ENCODE data around the gene BTG3.

BTG3 gene

DNA sequence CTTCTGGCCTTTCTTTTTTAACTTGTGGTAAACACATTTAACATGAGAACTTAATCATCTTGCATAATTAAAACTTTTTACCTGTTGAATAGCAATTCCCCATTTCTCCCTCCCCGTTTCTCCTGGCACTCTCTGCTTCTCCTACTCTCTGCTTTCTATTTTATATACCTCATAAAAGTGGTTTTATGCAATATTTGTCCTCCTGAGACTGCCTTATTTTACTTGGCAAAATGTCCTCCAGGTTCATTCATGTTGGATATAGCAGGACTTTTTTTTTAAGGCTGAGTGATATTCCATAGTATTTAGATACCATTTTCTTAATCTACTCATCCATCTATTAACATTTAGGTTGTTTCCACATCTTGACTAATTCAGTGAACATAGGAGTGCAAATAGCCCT, 35.0 kb downstream of the BTG3 start:
- no peak for TF ChIP-seq FOXM1 (IDR thresholded peaks at IDR 0.05; ENCODE audit: borderline replicate concordance, low read depth)
- TF ChIP-seq CREB1 (IDR thresholded peaks at IDR 0.05; ENCODE audit: low read depth), result no peak

DNA sequence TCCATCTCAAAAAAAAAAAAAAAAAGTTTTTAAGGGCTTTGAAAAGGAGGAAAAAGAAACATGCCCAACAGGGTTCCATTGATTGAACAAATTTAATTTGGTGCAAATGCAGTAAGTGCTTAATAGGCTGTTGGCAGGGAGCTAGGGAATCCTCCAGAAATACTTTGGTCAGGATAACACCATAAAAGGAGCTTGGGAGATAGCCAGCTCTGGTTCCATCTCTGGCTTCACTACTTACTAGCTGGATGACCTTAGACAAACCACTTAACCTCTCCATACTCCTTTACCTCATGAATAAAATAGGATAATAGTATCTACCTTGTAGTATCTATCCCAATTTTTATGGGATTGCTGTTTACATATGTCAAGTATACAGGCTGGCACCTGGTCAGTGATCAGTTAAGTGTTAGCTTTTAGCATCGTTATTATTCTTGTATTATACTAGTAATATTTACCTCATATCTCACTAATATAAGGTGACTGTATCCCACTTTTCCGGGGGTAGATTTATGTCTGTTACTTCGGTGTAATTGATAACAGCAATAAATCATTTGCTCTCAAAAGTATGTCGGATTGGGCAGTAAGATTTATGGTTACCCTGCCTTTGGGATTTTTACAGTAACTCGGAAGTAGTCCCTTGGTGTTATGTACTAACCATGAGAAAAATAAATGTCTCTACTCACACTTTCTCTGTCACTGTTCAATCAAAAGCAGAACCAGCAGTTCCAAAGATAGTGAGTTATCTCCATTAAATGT, 36.4 kb downstream of the BTG3 start:
- TF ChIP-seq CEBPB (IDR thresholded peaks at IDR 0.05) (no peak), NFIC (IDR thresholded peaks at IDR 0.05) (no peak), EGR1 (IDR thresholded peaks at IDR 0.05) (no peak), ZBTB7A (IDR thresholded peaks at IDR 0.05; ENCODE audit: low read depth) (no peak), RAD21 (IDR thresholded peaks at IDR 0.05; ENCODE audit: low read depth) (no peak), TEAD4 (IDR thresholded peaks at IDR 0.05) (no peak), FOXM1 (IDR thresholded peaks at IDR 0.05; ENCODE audit: borderline replicate concordance, low read depth) (no peak), CREB1 (IDR thresholded peaks at IDR 0.05; ENCODE audit: low read depth) (no peak)
- TF ChIP-seq, protein P1, sequence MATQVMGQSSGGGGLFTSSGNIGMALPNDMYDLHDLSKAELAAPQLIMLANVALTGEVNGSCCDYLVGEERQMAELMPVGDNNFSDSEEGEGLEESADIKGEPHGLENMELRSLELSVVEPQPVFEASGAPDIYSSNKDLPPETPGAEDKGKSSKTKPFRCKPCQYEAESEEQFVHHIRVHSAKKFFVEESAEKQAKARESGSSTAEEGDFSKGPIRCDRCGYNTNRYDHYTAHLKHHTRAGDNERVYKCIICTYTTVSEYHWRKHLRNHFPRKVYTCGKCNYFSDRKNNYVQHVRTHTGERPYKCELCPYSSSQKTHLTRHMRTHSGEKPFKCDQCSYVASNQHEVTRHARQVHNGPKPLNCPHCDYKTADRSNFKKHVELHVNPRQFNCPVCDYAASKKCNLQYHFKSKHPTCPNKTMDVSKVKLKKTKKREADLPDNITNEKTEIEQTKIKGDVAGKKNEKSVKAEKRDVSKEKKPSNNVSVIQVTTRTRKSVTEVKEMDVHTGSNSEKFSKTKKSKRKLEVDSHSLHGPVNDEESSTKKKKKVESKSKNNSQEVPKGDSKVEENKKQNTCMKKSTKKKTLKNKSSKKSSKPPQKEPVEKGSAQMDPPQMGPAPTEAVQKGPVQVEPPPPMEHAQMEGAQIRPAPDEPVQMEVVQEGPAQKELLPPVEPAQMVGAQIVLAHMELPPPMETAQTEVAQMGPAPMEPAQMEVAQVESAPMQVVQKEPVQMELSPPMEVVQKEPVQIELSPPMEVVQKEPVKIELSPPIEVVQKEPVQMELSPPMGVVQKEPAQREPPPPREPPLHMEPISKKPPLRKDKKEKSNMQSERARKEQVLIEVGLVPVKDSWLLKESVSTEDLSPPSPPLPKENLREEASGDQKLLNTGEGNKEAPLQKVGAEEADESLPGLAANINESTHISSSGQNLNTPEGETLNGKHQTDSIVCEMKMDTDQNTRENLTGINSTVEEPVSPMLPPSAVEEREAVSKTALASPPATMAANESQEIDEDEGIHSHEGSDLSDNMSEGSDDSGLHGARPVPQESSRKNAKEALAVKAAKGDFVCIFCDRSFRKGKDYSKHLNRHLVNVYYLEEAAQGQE (IDR thresholded peaks at IDR 0.05; ENCODE audit: low read depth), result no peak

DNA sequence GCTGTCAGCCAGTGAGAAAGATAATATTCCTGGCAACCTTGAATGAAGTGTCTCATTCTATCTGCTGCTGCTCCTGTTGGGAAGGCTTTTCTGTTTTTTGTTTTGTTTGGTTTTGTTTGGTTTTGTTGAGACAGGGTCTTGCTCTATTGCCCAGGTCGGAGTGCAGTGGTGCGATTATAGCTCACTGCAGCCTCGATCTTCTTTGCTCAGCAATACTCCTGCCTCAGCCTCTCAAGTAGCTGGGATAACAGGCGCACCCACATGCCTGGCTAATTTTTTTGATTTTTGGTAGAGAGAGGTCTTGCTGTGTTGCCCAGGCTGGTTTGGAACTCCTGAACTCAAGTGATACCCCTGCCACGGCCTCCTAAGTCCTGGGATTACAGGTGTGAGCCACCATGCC, 37.6 kb downstream of the BTG3 start:
- TF ChIP-seq TAF1 (IDR thresholded peaks at IDR 0.05; ENCODE audit: low read depth), result no peak
- TF ChIP-seq, protein P2, sequence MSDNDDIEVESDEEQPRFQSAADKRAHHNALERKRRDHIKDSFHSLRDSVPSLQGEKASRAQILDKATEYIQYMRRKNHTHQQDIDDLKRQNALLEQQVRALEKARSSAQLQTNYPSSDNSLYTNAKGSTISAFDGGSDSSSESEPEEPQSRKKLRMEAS (IDR thresholded peaks at IDR 0.05), result no peak
- TF ChIP-seq YY1 (IDR thresholded peaks at IDR 0.05; ENCODE audit: low read depth), result no peak
- TF ChIP-seq CEBPB (IDR thresholded peaks at IDR 0.05), result no peak
- TF ChIP-seq, protein P1 (IDR thresholded peaks at IDR 0.05; ENCODE audit: low read depth), result no peak
- no peak for TF ChIP-seq TCF12 (IDR thresholded peaks at IDR 0.05; ENCODE audit: low read depth)
- TF ChIP-seq EGR1 (IDR thresholded peaks at IDR 0.05), result no peak
- TF ChIP-seq CREB1 (IDR thresholded peaks at IDR 0.05; ENCODE audit: low read depth), result no peak
- TF ChIP-seq FOXM1 (IDR thresholded peaks at IDR 0.05; ENCODE audit: borderline replicate concordance, low read depth), result no peak
- no peak for TF ChIP-seq ZBTB7A (IDR thresholded peaks at IDR 0.05; ENCODE audit: low read depth)
- no peak for TF ChIP-seq NFIC (IDR thresholded peaks at IDR 0.05)
- TF ChIP-seq, protein P3, sequence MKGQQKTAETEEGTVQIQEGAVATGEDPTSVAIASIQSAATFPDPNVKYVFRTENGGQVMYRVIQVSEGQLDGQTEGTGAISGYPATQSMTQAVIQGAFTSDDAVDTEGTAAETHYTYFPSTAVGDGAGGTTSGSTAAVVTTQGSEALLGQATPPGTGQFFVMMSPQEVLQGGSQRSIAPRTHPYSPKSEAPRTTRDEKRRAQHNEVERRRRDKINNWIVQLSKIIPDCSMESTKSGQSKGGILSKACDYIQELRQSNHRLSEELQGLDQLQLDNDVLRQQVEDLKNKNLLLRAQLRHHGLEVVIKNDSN (IDR thresholded peaks at IDR 0.05), result no peak
- TF ChIP-seq RAD21 (IDR thresholded peaks at IDR 0.05; ENCODE audit: low read depth), result no peak
- TF ChIP-seq TEAD4 (IDR thresholded peaks at IDR 0.05), result no peak
- no peak for TF ChIP-seq EP300 (IDR thresholded peaks at IDR 0.05; ENCODE audit: borderline replicate concordance)

DNA sequence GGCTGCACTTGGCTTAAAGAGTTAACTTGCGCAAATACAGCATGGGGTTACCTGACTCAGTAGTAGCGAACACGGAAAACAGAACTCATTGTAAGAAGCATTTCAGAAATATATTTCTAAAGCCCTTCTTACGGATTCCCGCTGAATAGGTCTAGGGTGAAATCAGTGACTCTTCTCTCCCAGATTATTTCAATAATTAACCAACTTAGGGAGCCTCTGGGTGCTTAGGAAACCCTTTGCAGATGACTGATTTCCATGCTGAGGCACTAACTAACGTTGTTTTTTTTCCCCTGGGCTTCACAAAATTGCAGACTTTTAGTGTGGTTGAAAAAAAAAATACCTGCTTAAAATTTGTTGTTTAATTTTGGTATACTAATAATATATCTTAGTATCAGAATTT, 40.3 kb downstream of the BTG3 start:
- TF ChIP-seq, protein P1 (IDR thresholded peaks at IDR 0.05; ENCODE audit: low read depth), result no peak
- TF ChIP-seq, protein P2 (IDR thresholded peaks at IDR 0.05), result no peak
- TF ChIP-seq YY1 (IDR thresholded peaks at IDR 0.05; ENCODE audit: low read depth) (no peak), EP300 (IDR thresholded peaks at IDR 0.05; ENCODE audit: borderline replicate concordance) (no peak), RAD21 (IDR thresholded peaks at IDR 0.05; ENCODE audit: low read depth) (no peak), TAF1 (IDR thresholded peaks at IDR 0.05; ENCODE audit: low read depth) (no peak), EGR1 (IDR thresholded peaks at IDR 0.05) (no peak)

DNA sequence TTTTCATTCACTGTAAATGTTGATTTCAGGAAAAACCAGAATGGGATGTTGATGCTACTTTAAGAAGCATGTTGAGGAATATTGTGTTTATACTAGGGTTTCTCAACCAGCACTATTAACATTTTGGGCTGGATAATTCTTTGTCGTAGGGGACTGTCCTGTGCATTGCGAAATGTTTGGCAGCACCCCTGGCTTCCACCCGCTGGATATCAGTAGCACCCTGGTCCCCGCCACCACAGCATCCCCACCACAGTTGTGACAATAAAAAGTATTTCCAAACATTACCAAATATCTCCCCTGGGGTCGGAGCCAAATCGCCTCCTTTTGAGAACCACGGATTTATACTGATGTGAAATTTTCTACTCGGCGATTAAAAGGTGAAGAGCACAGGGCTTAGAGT, 41.9 kb downstream of the BTG3 start:
- TF ChIP-seq ZBTB7A (IDR thresholded peaks at IDR 0.05; ENCODE audit: low read depth) (no peak), YY1 (IDR thresholded peaks at IDR 0.05; ENCODE audit: low read depth) (no peak), RAD21 (IDR thresholded peaks at IDR 0.05; ENCODE audit: low read depth) (no peak), TCF12 (IDR thresholded peaks at IDR 0.05; ENCODE audit: low read depth) (no peak), TAF1 (IDR thresholded peaks at IDR 0.05; ENCODE audit: low read depth) (no peak), CREB1 (IDR thresholded peaks at IDR 0.05; ENCODE audit: low read depth) (no peak), NFIC (IDR thresholded peaks at IDR 0.05) (no peak), EP300 (IDR thresholded peaks at IDR 0.05; ENCODE audit: borderline replicate concordance) (no peak), FOXM1 (IDR thresholded peaks at IDR 0.05; ENCODE audit: borderline replicate concordance, low read depth) (no peak), EGR1 (IDR thresholded peaks at IDR 0.05) (no peak)
- TF ChIP-seq, protein P1 (IDR thresholded peaks at IDR 0.05; ENCODE audit: low read depth), result no peak
- TF ChIP-seq, protein P3 (IDR thresholded peaks at IDR 0.05), result no peak
- TF ChIP-seq, protein P2 (IDR thresholded peaks at IDR 0.05), result no peak
